HG03139 (cell line): ENCODE data around the gene BCL2L12.
"Not testable (repeated sequence)": the region's sequence is repeated elsewhere in the genome, so short reads cannot be mapped to it uniquely, and the experiment has no call there.

Source experiments
- ATAC-seq: cut with Tn5 transposase; IDR thresholded peaks from one replicate; pipeline ENCODE4 v1.9.1; 2021; ENCODE audit not compliant: unreplicated experiment

BCL2L12 gene

GRCh38 chr19:49665351-49666119 lies at the start of gene BCL2L12, which contains the start of gene IRF3:
BCL2L12 (plus strand) TSS chr19:49665933; CDS start chr19:49666693, 760 bp downstream.
IRF3 (minus strand) TSS chr19:49665857; CDS start chr19:49664838, 1,019 bp downstream.
- ATAC-seq: peak; percentile 67

DNA sequence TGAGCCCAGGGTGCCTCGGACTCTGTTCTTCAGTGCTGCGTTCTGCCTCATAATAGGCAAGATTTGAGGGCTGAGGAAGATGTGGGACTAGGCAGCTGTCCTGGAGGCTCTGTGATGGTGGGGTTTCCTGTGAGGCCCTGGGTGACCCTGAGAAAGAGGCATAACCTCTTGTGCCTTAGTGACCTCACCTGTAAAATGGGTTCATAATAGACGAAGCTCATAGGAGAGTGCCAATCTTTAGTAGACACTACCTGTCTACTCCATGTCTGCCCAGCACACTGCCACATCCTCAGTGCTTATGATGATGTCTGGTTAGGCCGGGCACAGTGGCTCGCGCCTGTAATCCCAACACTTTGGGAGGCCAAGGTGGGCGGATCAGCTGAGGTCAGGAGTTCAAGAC lies 49.2 kb upstream of the BCL2L12 start:
- ATAC-seq: no peak

- ATAC-seq: no peak
Measured at GRCh38 chr19:49616945-49617344, 48.8 kb upstream of the BCL2L12 start.

GRCh38 chr19:49617860-49618259 lies 47.9 kb upstream of the BCL2L12 start:
- ATAC-seq: not testable (repeated sequence)

DNA sequence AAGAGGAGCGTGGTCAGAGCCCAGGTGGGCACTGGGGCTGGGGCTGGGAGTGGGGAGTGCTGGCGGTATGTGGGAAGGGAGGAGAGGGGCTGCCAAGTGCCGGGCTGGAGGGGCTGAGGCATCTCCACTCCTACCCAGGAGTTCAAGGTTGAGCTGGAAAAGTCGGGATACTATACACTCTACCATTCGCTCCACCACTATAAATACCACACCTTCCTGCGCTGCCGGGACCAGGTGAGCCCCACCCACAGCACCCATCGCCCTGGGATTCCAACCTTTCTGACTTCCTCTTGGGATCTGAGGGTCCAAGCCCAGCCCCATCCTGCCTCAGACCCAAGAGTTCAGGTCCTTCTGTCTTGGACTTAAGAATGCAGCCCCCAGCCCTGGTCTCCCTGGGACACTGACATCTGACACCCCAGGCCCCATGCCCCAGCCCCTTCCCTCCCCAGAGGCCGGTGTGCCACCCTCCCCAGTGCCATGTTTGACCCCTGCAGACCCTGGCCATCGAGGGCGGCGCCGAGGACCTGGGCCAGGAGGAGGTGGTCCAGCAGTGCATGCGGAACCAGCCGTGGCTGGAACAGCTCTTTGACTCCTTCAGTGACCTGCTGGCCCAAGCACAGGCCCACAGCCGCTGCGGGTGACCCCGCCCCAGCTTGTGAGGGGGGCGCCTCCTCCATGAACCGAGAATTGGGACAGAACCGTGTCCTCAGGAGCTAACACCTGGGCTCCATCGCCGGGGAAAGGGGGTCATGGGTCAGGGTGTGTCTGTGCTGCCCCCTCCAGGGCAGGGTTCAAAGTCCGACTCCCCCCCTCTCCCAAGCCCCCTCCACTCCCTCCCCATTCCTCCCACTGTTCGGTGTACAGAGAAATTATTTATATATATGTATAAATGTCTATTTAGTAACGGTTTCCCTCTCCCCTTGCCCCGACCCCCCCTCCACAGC lies 40.5 kb upstream of the BCL2L12 start:
- ATAC-seq: no peak

GRCh38 chr19:49626226-49626625 lies 39.5 kb upstream of the BCL2L12 start:
- no peak for ATAC-seq

- ATAC-seq: no peak
Measured at GRCh38 chr19:49629659-49630058, 36.1 kb upstream of the BCL2L12 start.

DNA sequence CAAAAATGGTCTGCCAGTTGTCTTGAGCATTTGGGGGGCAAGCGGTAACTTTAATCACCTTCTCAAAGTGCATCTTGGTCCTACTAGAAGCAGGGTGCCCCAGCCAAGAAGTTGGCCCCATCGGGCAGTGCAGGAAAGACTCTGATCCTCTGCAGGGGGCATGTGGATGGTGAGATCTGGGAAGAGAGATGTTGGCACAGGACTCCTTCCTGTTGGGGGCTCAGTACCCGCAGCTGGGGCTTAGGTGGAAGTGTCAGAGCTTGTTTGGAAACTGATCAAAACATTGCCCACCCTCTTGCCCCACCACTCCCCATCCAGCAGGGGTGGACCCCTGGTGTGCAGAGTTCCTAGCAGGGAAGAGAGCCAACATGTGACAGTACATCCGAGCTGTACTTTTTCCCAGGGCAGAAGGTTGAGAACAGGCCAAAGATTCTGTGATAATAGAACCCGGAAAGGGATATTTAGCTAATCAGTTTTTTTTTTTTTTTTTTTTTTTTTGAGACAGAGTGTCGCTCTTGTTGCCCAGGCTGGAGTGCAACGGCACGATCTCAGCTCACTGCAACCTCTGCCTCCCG lies 34.6 kb upstream of the BCL2L12 start:
- ATAC-seq: no peak

- ATAC-seq: no peak
Measured at GRCh38 chr19:49631610-49632192, 34.0 kb upstream of the BCL2L12 start.

DNA sequence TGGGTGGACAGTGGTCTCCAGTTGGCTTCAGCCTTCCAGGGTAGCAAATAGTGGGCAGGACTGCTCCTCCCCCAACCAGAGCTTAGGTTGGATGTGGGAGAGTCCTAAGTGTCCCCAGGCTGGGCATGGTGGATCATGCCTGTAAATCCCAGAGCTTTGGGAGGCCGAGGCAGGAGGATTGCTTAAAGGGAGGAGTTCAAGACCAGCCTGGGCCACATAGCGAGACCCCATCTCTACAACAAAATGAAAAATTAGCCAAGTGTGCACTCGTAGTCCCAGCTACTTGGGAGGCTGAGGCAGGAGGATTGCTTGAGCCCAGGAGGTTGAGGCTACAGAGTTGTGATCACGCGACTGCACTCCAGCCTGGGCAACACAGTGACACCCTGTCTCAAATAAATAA lies 33.2 kb upstream of the BCL2L12 start:
- ATAC-seq: no peak

GRCh38 chr19:49633273-49633672 lies 32.5 kb upstream of the BCL2L12 start:
- ATAC-seq: not testable (repeated sequence)

DNA sequence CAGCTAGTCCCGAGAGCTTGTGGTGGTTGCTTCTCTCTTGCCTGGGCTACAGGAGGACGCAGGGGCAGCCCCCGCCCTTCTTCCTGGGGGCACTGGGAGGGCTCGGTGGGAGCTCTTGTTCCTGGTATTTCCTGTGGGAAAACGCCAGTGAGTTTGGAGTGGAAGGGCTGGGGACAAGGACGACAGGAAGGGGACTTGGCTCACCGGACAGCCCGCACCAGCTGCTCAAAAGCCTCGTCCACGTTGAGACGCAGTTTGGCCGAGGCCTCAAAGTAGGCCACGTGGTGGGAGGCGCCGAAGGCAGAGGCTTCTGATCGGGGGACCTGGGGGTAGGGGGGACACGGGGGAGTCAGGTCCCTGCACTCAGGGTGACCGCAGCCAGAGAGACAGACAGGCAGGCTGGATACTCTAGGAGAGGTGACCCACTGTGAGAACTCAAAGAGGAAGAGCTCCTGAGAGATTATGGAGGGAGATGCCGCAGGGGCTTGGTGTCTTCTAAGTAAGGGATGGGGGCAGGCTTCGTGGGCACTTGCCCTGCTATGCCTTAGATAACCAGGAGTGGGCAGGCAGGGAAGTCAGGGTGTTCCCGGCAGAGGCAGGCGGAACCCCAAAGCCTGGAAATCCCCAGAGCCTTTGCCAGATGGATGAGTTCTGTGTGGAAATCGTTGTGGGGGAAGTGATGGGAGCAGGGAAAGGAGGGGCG lies 30.1 kb upstream of the BCL2L12 start:
- ATAC-seq: no peak

GRCh38 chr19:49636233-49636932 lies 29.4 kb upstream of the BCL2L12 start:
- ATAC-seq: no peak

DNA sequence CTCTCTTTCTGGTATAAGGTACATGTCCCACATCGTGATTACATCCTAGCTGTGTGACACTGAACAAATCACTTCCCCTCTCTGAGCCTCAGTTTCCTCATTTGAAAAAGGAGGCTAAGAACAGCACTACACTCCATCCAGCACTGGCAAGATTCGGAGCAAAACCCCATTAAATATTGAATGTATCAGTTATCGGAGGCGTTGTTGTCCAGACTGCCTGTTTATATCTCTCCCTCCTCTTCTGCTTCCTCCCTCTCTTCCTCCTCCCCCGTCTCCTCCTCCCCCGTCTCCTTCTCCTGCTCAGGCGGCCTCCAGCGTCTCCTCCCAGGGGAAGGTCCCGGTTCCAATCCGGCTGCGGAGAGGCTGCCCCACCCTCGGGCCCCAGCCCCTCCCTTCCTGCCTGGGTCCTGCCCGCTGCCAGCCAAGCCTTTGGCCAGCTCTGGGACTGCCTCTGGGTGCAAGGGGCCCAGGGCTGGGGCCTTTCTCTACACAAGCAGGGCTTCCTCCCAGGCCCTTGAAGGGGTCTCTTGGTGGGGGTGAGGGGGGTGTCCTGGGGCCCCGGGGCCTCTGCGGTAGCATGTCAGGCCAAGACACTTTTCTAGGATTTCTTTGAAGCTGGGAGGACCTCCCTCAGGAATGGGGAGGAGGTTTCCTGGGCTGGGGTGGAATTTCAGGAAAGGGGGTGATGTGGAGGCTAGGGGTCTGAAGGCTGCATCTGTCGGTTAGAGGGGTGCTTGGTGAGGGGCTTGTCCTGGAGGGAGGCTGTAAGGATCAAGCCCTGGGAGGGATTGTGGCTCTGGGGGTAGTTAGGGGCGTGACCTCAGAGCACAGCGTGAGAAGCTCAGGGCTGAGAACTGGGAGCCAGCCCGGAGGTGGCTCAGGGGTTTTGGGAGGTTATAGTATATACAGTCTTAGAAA lies 27.7 kb upstream of the BCL2L12 start:
- no peak for ATAC-seq

- ATAC-seq: no peak
Measured at GRCh38 chr19:49639401-49640112, 26.2 kb upstream of the BCL2L12 start.

DNA sequence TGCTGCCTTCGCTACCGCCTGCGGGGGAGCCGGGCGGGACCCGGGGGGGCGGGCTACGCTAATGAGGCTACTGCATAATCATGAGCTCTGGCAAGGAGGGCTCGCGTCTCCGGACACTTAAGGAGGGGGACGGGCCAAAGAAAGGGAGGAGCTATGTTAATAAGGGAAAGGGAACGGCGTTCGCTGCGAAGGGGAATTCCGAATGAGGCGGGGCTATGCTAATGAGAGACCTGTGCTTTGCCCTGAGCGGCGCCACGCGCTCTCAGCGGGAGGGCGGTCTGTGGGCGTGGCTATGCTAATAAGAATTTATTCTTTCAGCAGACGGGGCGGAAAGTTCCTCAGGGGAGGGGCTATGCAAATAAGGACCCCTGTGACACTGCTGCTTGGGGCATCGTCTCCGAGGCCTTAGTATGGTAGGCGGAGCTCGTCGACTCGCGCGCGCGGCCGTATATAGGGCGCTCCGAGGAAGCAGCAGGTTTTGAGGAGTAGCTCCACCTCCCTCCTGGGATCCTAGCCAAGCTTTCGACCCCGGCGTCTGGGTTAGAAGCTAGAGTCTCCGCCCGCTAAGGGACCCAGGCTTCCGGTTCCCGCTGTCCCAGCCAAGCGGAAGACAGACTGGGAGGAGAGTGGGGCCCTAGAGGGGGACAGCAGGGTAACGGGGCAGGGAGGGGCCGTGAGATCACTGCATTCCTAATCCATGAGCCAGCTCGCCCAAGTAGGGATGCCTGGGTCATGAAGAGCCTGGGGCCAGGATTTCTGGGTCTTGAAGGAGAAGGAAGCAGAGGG lies 25.4 kb upstream of the BCL2L12 start, which contains the start of gene RRAS:
RRAS (minus strand) TSS at position 31 of the 786 bp plus-strand sequence. CDS start 45 bp downstream, outside the sequence.
- ATAC-seq: peak; percentile 53
